H9 (cell line): ENCODE results near the gene SLC9A2. TPM values are rescaled to one million over a fixed set of nuclear protein-coding genes. Genes with fewer than 3 reads are reported as not detected.

Experiments
- DNase-seq: peaks from one replicate; pipeline ENCODE4 v3.0.0-alpha.2; 2017
- H2AFZ ChIP-seq: one replicate; pipeline ENCODE4 v1.6.1; 2013; ENCODE audit warnings: mild to moderate bottlenecking, low read length, control low read depth, moderate library complexity
- H2AK5ac ChIP-seq: 2 replicates; pipeline ENCODE4 v1.6.1; 2013; ENCODE audit warnings: low read length, control low read depth, mixed read lengths; ENCODE audit not compliant: insufficient read length
- H2BK120ac ChIP-seq: one replicate; pipeline ENCODE4 v1.6.1; 2013; ENCODE audit warnings: low read depth, mild to moderate bottlenecking, low read length, control low read depth, inconsistent platforms; ENCODE audit not compliant: poor library complexity, severe bottlenecking
- H2BK12ac ChIP-seq: 2 replicates; pipeline ENCODE4 v1.6.1; 2013; ENCODE audit warnings: low read length, control low read depth, mixed read lengths, low read depth; ENCODE audit not compliant: insufficient read length
- H2BK15ac ChIP-seq: 2 replicates; pipeline ENCODE4 v1.6.1; 2013; ENCODE audit warnings: low read depth, low read length, control low read depth
- H2BK20ac ChIP-seq: one replicate; pipeline ENCODE4 v1.6.1; 2013; ENCODE audit warnings: low read depth, mild to moderate bottlenecking, low read length, control low read depth, inconsistent platforms; ENCODE audit not compliant: poor library complexity, severe bottlenecking
- H2BK5ac ChIP-seq: 2 replicates; pipeline ENCODE4 v1.6.1; 2013; ENCODE audit warnings: low read length, control low read depth, mixed read lengths; ENCODE audit not compliant: insufficient read length
- H3K14ac ChIP-seq: 2 replicates; pipeline ENCODE4 v1.6.1; 2013; ENCODE audit warnings: low read length, control low read depth; ENCODE audit not compliant: insufficient read depth
- H3K18ac ChIP-seq: 2 replicates; pipeline ENCODE4 v1.6.1; 2013; ENCODE audit warnings: low read depth, mild to moderate bottlenecking, mixed read lengths, low read length, control low read depth; ENCODE audit not compliant: insufficient read length
- H3K23ac ChIP-seq: 2 replicates; pipeline ENCODE4 v1.6.1; 2013; ENCODE audit warnings: low read length, control low read depth, mixed read lengths, low read depth; ENCODE audit not compliant: insufficient read length
- H3K23me2 ChIP-seq: 2 replicates; pipeline ENCODE4 v1.6.1; 2013; ENCODE audit warnings: low read depth, mild to moderate bottlenecking, mixed read lengths, low read length, control low read depth; ENCODE audit not compliant: insufficient read length, poor library complexity, severe bottlenecking
- H3K27ac ChIP-seq: 2 replicates; pipeline ENCODE4 v1.5.1; 2013; ENCODE audit warnings: low read length, control low read depth, mixed read lengths, low read depth; ENCODE audit not compliant: insufficient read length
- H3K27me3 ChIP-seq: 2 replicates; pipeline ENCODE4 v1.6.1; 2013; ENCODE audit warnings: low read length, control low read depth, inconsistent platforms; ENCODE audit not compliant: insufficient read depth
- H3K4ac ChIP-seq: 2 replicates; pipeline ENCODE4 v1.6.1; 2013; ENCODE audit warnings: low read depth, mild to moderate bottlenecking, control low read depth, inconsistent platforms, low read length, moderate library complexity
- H3K4me1 ChIP-seq: 2 replicates; pipeline ENCODE4 v1.6.1; 2013; ENCODE audit warnings: low read length, control low read depth, inconsistent platforms; ENCODE audit not compliant: insufficient read depth
- H3K4me2 ChIP-seq: 2 replicates; pipeline ENCODE4 v1.6.1; 2013; ENCODE audit warnings: low read length, control low read depth, mixed read lengths; ENCODE audit not compliant: insufficient read length, insufficient read depth
- H3K56ac ChIP-seq: 2 replicates; pipeline ENCODE4 v1.6.1; 2013; ENCODE audit warnings: low read depth, mild to moderate bottlenecking, mixed read lengths, low read length, control low read depth; ENCODE audit not compliant: insufficient read length
- H3K79me1 ChIP-seq: 2 replicates; pipeline ENCODE4 v1.6.1; 2013; ENCODE audit warnings: low read depth, mild to moderate bottlenecking, moderate library complexity, low read length, control low read depth, inconsistent platforms; ENCODE audit not compliant: insufficient read depth, poor library complexity, severe bottlenecking
- H3K79me2 ChIP-seq: 2 replicates; pipeline ENCODE4 v1.6.1; 2013; ENCODE audit warnings: low read length, control low read depth, inconsistent platforms; ENCODE audit not compliant: insufficient read depth
- H3K9ac ChIP-seq: 2 replicates; pipeline ENCODE4 v1.6.1; 2013; ENCODE audit warnings: low read length, control low read depth, mixed read lengths; ENCODE audit not compliant: insufficient read length; ENCODE audit errors: extremely low read depth
- H3K9me3 ChIP-seq: one replicate; pipeline ENCODE4 v1.6.1; 2013; ENCODE audit warnings: low read depth, low read length, inconsistent platforms; ENCODE audit not compliant: control insufficient read depth
- H3T11ph ChIP-seq: one replicate; pipeline ENCODE4 v1.6.1; 2013; ENCODE audit warnings: mild to moderate bottlenecking, low read length, control low read depth, inconsistent platforms
- H4K20me1 ChIP-seq: one replicate; pipeline ENCODE4 v1.6.1; 2013; ENCODE audit not compliant: control insufficient read depth, insufficient read length, insufficient read depth
- H4K5ac ChIP-seq: 2 replicates; pipeline ENCODE4 v1.6.1; 2013; ENCODE audit warnings: low read depth, mild to moderate bottlenecking, mixed read lengths, low read length, control low read depth; ENCODE audit not compliant: insufficient read length
- H4K8ac ChIP-seq: replicated peaks from 2 replicates; pipeline ENCODE4 v1.6.1; 2013; ENCODE audit warnings: low read length, control low read depth, mixed read lengths, low read depth; ENCODE audit not compliant: insufficient read length
- H4K91ac ChIP-seq: 2 replicates; pipeline ENCODE4 v1.6.1; 2013; ENCODE audit warnings: low read depth, mild to moderate bottlenecking, moderate library complexity, mixed read lengths, low read length, control low read depth; ENCODE audit not compliant: insufficient read length
- H3K27ac Mint-ChIP-seq, 3 experiments: 2 replicates in 2 of 3; 3 replicates in 1 of 3; pipeline ENCODE4 v1.8.0; 2020 to 2021; ENCODE audit warnings: mixed read lengths in 3 of 3, mild to moderate bottlenecking in 1 of 3, moderate library complexity in 1 of 3
- H3K27me3 Mint-ChIP-seq: 2 replicates; pipeline ENCODE4 v1.8.0; 2021; ENCODE audit warnings: low read depth, mild to moderate bottlenecking, moderate library complexity, mixed read lengths
- H3K36me3 Mint-ChIP-seq, 3 experiments: 2 replicates in 2 of 3; 3 replicates in 1 of 3; pipeline ENCODE4 v1.8.0; 2020 to 2021; ENCODE audit warnings: low read depth in 3 of 3, mixed read lengths in 3 of 3; ENCODE audit not compliant: insufficient read depth in 1 of 3
- H3K4me1 Mint-ChIP-seq, 2 experiments: 2 replicates each; pipeline ENCODE4 v1.8.0; 2020; ENCODE audit warnings: mixed read lengths in 2 of 2
- H3K4me3 Mint-ChIP-seq, 2 experiments: 2 replicates in 1 of 2; 3 replicates in 1 of 2; pipeline ENCODE4 v1.8.0; 2020 to 2021; ENCODE audit warnings: mild to moderate bottlenecking in 2 of 2, mixed read lengths in 2 of 2, moderate library complexity in 1 of 2
- H3K9me3 Mint-ChIP-seq, 2 experiments: 2 replicates in 1 of 2; 3 replicates in 1 of 2; pipeline ENCODE4 v1.8.0; 2020; ENCODE audit warnings: mild to moderate bottlenecking in 2 of 2, mixed read lengths in 2 of 2, moderate library complexity in 1 of 2
- CTCF ChIP-seq: fragments of 200-600 bp; sonication (generic); conservative IDR thresholded peaks from 3 replicates; pipeline ENCODE4 v1.8.0; 2021; ENCODE audit warnings: antibody characterized with exemption, mild to moderate bottlenecking
- WGBS: extraction: QIAGEN DNeasy Blood & Tissue Kit; methylation state at CpG from one replicate; pipeline ENCODE4 v1.1.7; 2013; ENCODE audit warnings: missing lambda C conversion rate, low lambda C conversion rate, mixed read lengths; ENCODE audit not compliant: insufficient read length; ENCODE audit errors: extremely low coverage; 5-methylcytosine and 5-hydroxymethylcytosine counted together
- total RNA-seq: library from RNA; stranded (reverse); gene quantifications from 2 replicates; pipeline ENCODE4 v1.2.1, GENCODE V29; 2021

The SLC9A2 gene
- total RNA-seq, 1 experiment from 2014 or later, result 0.04 TPM

- Histone ChIP-seq H2BK5ac (no peak overlapping the region), H3K79me2 (no peaks in the 10 kb centered on the region), H3K79me1 (no peaks in the 10 kb centered on the region), H3K23me2 (no peaks in the 10 kb centered on the region), H3K9ac (no peak overlapping the region), H2BK15ac (no peak overlapping the region), H4K91ac (no peak overlapping the region), H3K27ac (no peak overlapping the region), H3K4me2 (no peak overlapping the region), H4K5ac (no peak overlapping the region), H2BK120ac (no peak overlapping the region), H3K4ac (no peak overlapping the region), H4K20me1 (no peaks in the 10 kb centered on the region), H3K4me1 (no peaks in the 10 kb centered on the region), H4K8ac (no peak overlapping the region), H3K23ac (no peak overlapping the region), H2AFZ (no peak overlapping the region), H3K9me3 (no peaks in the 10 kb centered on the region), H2AK5ac (no peak overlapping the region), H2BK20ac (no peak overlapping the region), H3T11ph (no peak overlapping the region), H3K18ac (no peak overlapping the region), H3K56ac (no peak overlapping the region), H2BK12ac (no peak overlapping the region), H3K27me3 (no peaks in the 10 kb centered on the region), H3K14ac (no peak overlapping the region)
- H3K4me1 Mint-ChIP-seq, result peaks cover 8 to 11% of the 10 kb centered on the region in 2 experiments
- DNase-seq, result no peak
- H3K27ac Mint-ChIP-seq, result no peak overlapping the region
- no peak for TF ChIP-seq CTCF
- WGBS, result no CpG with 5 or more reads among the region's 6 CpGs
- H3K9me3 Mint-ChIP-seq, result no peaks in the 10 kb centered on the region
- H3K36me3 Mint-ChIP-seq, result no peaks in the 10 kb centered on the region
- H3K4me3 Mint-ChIP-seq, result no peak overlapping the region
- H3K27me3 Mint-ChIP-seq, result peaks cover 2% of the 10 kb centered on the region; the same call in 1 of the 2 replicates
Observed at GRCh38 chr2:102634831-102635241, 15.5 kb downstream of the SLC9A2 start.
